C4-2B (cell line): ENCODE data around the gene ZFAND4.

ENCODE experiments used
- ZFX ChIP-seq: fragments of 450-650 bp; IDR thresholded peaks from 2 replicates; pipeline ENCODE4 v1.6.1; 2017
- TF ChIP-seq, protein P1 (sequence below): fragments of 450-650 bp; conservative IDR thresholded peaks from 2 replicates; pipeline ENCODE4 v1.5.1; 2017; ENCODE audit warnings: mild to moderate bottlenecking

GRCh38 chr10:45647118-45647517 is 25.5 kb downstream of the ZFAND4 start:
- TF ChIP-seq, protein P1, sequence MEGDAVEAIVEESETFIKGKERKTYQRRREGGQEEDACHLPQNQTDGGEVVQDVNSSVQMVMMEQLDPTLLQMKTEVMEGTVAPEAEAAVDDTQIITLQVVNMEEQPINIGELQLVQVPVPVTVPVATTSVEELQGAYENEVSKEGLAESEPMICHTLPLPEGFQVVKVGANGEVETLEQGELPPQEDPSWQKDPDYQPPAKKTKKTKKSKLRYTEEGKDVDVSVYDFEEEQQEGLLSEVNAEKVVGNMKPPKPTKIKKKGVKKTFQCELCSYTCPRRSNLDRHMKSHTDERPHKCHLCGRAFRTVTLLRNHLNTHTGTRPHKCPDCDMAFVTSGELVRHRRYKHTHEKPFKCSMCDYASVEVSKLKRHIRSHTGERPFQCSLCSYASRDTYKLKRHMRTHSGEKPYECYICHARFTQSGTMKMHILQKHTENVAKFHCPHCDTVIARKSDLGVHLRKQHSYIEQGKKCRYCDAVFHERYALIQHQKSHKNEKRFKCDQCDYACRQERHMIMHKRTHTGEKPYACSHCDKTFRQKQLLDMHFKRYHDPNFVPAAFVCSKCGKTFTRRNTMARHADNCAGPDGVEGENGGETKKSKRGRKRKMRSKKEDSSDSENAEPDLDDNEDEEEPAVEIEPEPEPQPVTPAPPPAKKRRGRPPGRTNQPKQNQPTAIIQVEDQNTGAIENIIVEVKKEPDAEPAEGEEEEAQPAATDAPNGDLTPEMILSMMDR = no peak
- TF ChIP-seq ZFX = no peak
